Measurements from ENCODE around the gene GGPS1. TPM values are rescaled to one million over a fixed set of nuclear protein-coding genes. Genes with fewer than 3 reads are reported as not detected.
"Not testable (repeated sequence)": the region's sequence is repeated elsewhere in the genome, so short reads cannot be mapped to it uniquely, and the experiment has no call there.

GGPS1 gene
- total RNA-seq, 1 experiment from 2014 or later: 42.8 TPM

- DNase-seq (ENCODE audit: low read depth): peak; percentile 58
Measured at GRCh38 chr1:235304549-235305451, 23.6 kb upstream of the GGPS1 start.

- peak; percentile 11 for DNase-seq (ENCODE audit: low read depth)
Measured at GRCh38 chr1:235307158-235308124, 20.9 kb upstream of the GGPS1 start.

GRCh38 chr1:235309206-235309605 lies 19.2 kb upstream of the GGPS1 start:
- DNase-seq (ENCODE audit: low read depth): not testable (repeated sequence)

GRCh38 chr1:235313262-235313661 lies 15.1 kb upstream of the GGPS1 start:
- DNase-seq (ENCODE audit: low read depth): no peak

- no peak for DNase-seq (ENCODE audit: low read depth)
Measured at GRCh38 chr1:235313931-235314678, 14.3 kb upstream of the GGPS1 start.

GRCh38 chr1:235315173-235315572 lies 13.2 kb upstream of the GGPS1 start:
- DNase-seq (ENCODE audit: low read depth): no peak

- DNase-seq (ENCODE audit: low read depth): no peak
Measured at GRCh38 chr1:235315735-235316134, 12.6 kb upstream of the GGPS1 start.

- DNase-seq (ENCODE audit: low read depth): no peak
Measured at GRCh38 chr1:235317168-235317567, 11.2 kb upstream of the GGPS1 start.

- DNase-seq (ENCODE audit: low read depth): no peak
Measured at GRCh38 chr1:235319255-235319654, 9.1 kb upstream of the GGPS1 start.

GRCh38 chr1:235320521-235321179 lies 7.7 kb upstream of the GGPS1 start:
- DNase-seq (ENCODE audit: low read depth): no peak

GRCh38 chr1:235324296-235324695 lies 4.1 kb upstream of the GGPS1 start:
- DNase-seq (ENCODE audit: low read depth): no peak

GRCh38 chr1:235325139-235325538 lies 3.2 kb upstream of the GGPS1 start:
- no peak for DNase-seq (ENCODE audit: low read depth)

- DNase-seq (ENCODE audit: low read depth): no peak
Measured at GRCh38 chr1:235325854-235326253, 2.5 kb upstream of the GGPS1 start.

GRCh38 chr1:235326719-235327558 lies 1.4 kb upstream of the GGPS1 start:
- DNase-seq (ENCODE audit: low read depth): peak; percentile 48

- DNase-seq (ENCODE audit: low read depth): no peak
Measured at GRCh38 chr1:235327559-235328270, 655 bp upstream of the GGPS1 start, which contains the start of gene ARID4B. TSS of gene ARID4B (minus strand) at chr1:235328179. CDS start at chr1:235326919, 1,260 bp downstream.

- DNase-seq (ENCODE audit: low read depth): peak; percentile 64
Measured at GRCh38 chr1:235329139-235329902, 951 bp downstream of the GGPS1 start.

- no peak for DNase-seq (ENCODE audit: low read depth)
Measured at GRCh38 chr1:235330918-235331285, 2.5 kb downstream of the GGPS1 start.

- DNase-seq (ENCODE audit: low read depth): no peak
Measured at GRCh38 chr1:235331401-235331800, 3.0 kb downstream of the GGPS1 start.

- peak; percentile 44 for DNase-seq (ENCODE audit: low read depth)
Measured at GRCh38 chr1:235336903-235337302, 8.5 kb downstream of the GGPS1 start.
